Subcutaneous abdominal adipose tissue (tissue), 5 donors: ENCODE results near the gene DCAKD.

Experiments used
- H3K27ac ChIP-seq: one replicate; pipeline ENCODE4 v1.7.0; 2013; ENCODE audit warnings: low read depth, mild to moderate bottlenecking, inconsistent platforms, low read length, moderate library complexity
- H3K27me3 ChIP-seq, 5 donors: one replicate each; pipeline ENCODE4 v1.7.0; 2013; ENCODE audit warnings: low read length in 5 of 5, inconsistent platforms in 1 of 5; ENCODE audit not compliant: control insufficient read depth in 5 of 5, insufficient read depth in 4 of 5
- H3K36me3 ChIP-seq, 5 donors: one replicate each; pipeline ENCODE4 v1.7.0; 2013; ENCODE audit warnings: low read length in 5 of 5; ENCODE audit not compliant: control insufficient read depth in 5 of 5, insufficient read depth in 5 of 5
- H3K4me1 ChIP-seq, 5 donors: one replicate each; pipeline ENCODE4 v1.7.0; 2013; ENCODE audit warnings: low read length in 5 of 5, mild to moderate bottlenecking in 3 of 5, moderate library complexity in 1 of 5; ENCODE audit not compliant: control insufficient read depth in 5 of 5, insufficient read depth in 5 of 5
- H3K4me3 ChIP-seq, 5 donors: one replicate each; pipeline ENCODE4 v1.7.0; 2013; ENCODE audit warnings: low read length in 5 of 5, low read depth in 1 of 5
- H3K9ac ChIP-seq, 5 donors: one replicate each; pipeline ENCODE4 v1.7.0; 2013; ENCODE audit warnings: low read length in 5 of 5, mild to moderate bottlenecking in 4 of 5, moderate library complexity in 3 of 5
- H3K9me3 ChIP-seq, 5 donors: one replicate each; pipeline ENCODE4 v1.7.0; 2013; ENCODE audit warnings: low read length in 5 of 5; ENCODE audit not compliant: control insufficient read depth in 5 of 5
- donor health status: healthy.
- donor health status: healthy.
- donor health status: healthy.
- donor health status: healthy.
- donor health status: healthy.

The DCAKD gene

DNA sequence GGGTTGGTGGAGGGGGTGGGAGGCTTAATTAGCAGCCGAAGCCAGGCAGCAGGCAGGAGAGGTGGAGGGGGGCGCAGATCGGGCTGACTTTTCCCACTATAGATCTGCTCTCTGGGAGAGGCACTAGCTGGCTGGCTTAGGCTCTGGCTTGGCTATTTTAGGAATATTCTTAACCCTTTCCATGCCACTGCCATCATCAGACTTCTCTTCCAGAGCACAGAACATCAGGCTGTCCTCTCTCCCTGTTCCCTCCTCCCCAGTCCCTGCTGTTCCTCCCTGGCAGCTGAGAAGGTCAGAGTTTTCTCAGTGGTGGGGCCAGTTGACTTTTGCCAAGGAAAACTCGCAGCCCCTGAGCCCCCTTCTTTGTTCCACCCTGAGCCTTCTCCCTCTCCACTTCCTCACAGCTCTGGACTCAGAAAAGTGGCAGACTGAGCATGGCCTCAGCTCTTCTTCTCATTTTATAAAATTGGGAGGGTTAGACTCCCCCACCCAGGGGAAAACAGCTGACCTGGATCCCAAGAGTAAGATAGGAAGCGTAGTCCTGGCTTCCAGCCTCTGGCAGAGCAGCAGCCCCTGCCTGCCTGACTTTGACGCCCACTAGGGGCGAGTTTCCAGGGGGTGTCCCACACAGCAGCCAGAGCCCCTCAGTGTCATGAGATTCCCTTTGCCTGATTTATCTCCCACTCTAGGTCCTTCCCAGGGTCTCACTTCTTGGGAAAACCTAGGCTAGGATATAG, 73.5 kb downstream of the DCAKD start:
- Histone ChIP-seq H3K27me3 (peaks cover 13 to 54% (median 44%) of the 10 kb centered on the region in 5 donors), H3K4me3 (no peak overlapping the region), H3K4me1 (no peaks in the 10 kb centered on the region), H3K36me3 (no peaks in the 10 kb centered on the region), H3K27ac (no peak overlapping the region), H3K9ac (no peak overlapping the region), H3K9me3 (no peaks in the 10 kb centered on the region)

DNA sequence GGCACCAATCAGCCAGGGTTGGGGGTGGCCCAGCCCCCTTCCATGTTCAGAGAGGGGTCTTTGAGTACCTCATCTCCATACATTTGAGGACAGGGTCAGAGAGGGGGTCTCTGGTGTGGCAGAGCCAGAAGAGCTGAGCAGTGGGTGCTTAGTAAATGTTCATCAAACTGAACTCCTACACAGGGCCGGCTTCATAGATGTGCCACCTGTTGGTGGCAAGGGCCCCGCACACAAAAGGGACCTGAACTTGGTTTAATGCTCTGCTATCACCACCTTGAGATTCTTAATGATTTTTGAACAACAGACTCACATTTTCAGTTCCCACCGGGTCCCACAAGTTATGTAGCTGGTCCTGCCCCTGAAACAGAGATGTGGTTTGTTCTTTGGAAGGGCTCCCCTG, 74.4 kb downstream of the DCAKD start:
- Histone ChIP-seq H3K4me1 (no peaks in the 10 kb centered on the region), H3K9me3 (no peaks in the 10 kb centered on the region), H3K36me3 (no peaks in the 10 kb centered on the region), H3K9ac (no peak overlapping the region), H3K4me3 (no peak overlapping the region), H3K27ac (no peak overlapping the region), H3K27me3 (peaks cover 13 to 54% (median 46%) of the 10 kb centered on the region in 5 donors)

DNA sequence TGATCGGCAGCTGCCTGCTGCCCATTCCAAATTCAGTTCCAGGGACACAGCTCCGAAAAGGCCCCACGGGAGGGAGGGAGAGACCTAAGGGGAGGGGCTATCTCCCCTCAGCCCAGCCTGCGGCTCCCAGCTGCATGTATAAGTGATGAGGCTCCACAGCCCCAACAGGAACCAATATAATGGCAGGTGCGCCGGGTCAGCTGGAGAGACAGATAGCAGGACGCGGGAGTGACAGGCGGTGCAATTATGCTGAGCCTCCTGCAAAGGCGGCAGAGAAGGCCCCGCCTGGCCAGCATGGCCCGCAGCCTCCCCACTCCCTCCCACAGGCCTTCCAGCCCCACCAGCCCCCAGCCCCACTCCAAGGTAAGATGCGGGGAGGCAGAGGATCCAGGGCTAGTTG, 75.2 kb downstream of the DCAKD start:
- no peaks in the 10 kb centered on the region for H3K4me1 ChIP-seq
- no peak overlapping the region for H3K27ac ChIP-seq
- H3K9ac ChIP-seq, result no peak overlapping the region
- no peaks in the 10 kb centered on the region for H3K36me3 ChIP-seq
- no peak overlapping the region for H3K4me3 ChIP-seq
- no peaks in the 10 kb centered on the region for H3K9me3 ChIP-seq
- peaks cover 13 to 55% (median 43%) of the 10 kb centered on the region in 5 donors for H3K27me3 ChIP-seq
